ENCODE data around the gene TBC1D22A. TPM values are rescaled to one million over a fixed set of nuclear protein-coding genes. Genes with fewer than 3 reads are reported as not detected.

TBC1D22A gene
- total and polyA plus RNA-seq, 9 of the 15 experiments (the other 6 are each of a cell fraction or from before 2014, with no cell fraction given), result 0.20 to 11.5 (median 5.2) TPM

DNA sequence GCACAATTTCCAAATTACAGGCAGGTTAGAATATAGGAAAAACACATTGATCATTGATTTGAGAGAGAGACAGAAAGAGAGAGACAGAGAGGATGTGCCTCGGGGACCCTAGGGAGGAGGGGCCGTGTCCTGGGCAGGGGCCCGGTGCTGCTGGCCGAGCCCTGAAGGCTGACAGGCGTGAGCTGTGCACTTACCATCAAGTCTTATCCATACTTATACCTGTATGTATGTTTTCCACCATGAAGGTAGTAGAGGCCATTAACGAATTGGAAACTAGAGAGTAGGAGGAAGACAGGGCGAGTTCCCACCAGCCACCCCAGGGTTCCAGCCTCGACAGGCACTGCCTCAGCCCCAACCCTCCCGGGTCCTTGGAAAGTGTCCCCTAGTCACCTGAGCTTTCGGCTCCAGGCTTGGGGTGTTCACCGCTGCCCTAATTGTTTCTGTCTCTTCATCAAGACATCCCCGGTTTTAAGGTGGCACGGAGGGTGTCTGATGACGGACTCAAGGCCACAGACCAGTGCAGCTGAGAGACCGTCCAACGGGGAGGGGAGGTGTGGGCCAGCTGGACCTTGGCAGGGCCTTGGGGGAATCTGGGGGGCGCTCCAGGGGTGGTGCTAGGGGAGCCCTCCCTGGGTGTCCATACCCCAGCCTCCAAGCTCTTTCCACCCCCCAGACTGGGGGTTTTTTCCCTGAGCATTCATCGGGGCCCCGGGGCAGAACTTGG, 431.3 kb downstream of the TBC1D22A start (continued):
- TF ChIP-seq, protein P1, sequence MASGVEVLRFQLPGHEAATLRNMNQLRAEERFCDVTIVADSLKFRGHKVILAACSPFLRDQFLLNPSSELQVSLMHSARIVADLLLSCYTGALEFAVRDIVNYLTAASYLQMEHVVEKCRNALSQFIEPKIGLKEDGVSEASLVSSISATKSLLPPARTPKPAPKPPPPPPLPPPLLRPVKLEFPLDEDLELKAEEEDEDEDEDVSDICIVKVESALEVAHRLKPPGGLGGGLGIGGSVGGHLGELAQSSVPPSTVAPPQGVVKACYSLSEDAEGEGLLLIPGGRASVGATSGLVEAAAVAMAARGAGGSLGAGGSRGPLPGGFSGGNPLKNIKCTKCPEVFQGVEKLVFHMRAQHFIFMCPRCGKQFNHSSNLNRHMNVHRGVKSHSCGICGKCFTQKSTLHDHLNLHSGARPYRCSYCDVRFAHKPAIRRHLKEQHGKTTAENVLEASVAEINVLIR (CRISPR knock-in tag; IDR thresholded peaks at IDR 0.05), result no peak

DNA sequence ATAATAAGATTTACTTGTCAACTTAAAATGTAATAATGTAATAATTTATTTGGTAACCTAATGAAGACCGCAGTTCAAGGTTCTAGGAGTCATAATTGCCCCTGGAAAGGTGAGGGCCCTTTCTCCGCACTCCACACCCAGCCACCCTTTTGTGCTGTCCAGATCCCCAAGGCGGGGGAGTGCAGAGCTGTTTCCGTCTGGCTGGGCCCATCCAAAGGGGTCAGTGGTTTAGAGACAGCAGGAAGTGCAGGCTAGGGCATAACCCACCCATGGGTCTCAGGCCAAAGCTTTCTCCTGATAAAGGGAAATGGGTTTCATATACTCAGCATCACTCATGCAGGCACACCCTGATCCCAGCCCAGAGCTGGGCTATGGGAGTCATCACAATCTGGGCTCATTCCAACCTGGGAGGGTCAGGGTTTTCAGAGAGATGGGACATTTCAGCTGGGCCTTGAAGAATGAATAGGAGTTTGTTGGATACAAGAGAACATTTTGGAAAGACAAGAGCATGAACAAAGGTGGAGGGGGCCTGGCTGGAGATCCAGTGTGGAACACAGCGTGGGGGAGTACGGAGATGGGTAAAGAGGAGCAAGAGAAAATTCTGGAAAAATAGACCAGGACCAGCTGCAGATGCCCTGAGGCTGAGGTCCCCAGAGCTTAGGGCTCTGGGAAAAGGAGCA, 432.2 kb downstream of the TBC1D22A start:
- Histone ChIP-seq H3K9me1 (ENCODE audit: control insufficient read depth, insufficient read depth, low read length) (no peaks in the 10 kb centered on the region), H3K9ac (ENCODE audit: insufficient read depth in 1 of 2, low read depth in 2 of 2, low read length in 2 of 2) (no peak overlapping the region), H3K9me3 (replicated peaks; ENCODE audit: control insufficient read depth, insufficient read depth, low read depth, low read length) (no peaks in the 10 kb centered on the region), H2AFZ (ENCODE audit: low read depth, low read length) (no peak overlapping the region), H3K79me2 (ENCODE audit: control insufficient read depth, insufficient read depth, low read length) (no peaks in the 10 kb centered on the region), H3K4me3 (no peak overlapping the region), H3K36me3 (ENCODE audit: control insufficient read depth, insufficient read depth, low read length) (no peaks in the 10 kb centered on the region), H4K20me1 (replicated peaks; ENCODE audit: control insufficient read depth, insufficient read depth, low read length) (no peaks in the 10 kb centered on the region), H3K4me1 (replicated peaks in 1 of 2; ENCODE audit: control insufficient read depth in 2 of 2, insufficient read depth in 2 of 2, low read length in 2 of 2) (peaks cover 0 to 12% of the 10 kb centered on the region in 2 experiments; a peak in 2 of 5 replicates), H3K27ac (ENCODE audit: extremely low read depth, low read depth, low read length) (no peak overlapping the region), H3K27me3 (ENCODE audit: control insufficient read depth in 2 of 2, insufficient read depth in 2 of 2, low read length in 2 of 2) (peaks cover 2 to 48% of the 10 kb centered on the region in 2 experiments; a peak in 3 of 5 replicates), H3K4me2 (ENCODE audit: insufficient read depth, low read length) (no peak overlapping the region)
- ChIA-PET CTCF (ENCODE audit: low intra/inter-chr PET ratio) (interaction anchor here (0.6 kb wide), 1 partner anchor 24 kb away, joined by 5 read pairs; no protein-coding TSS in a partner anchor), POLR2A (interaction anchor here (0.5 to 0.6 kb wide), 2 partner anchors 57 to 74 kb away, joined by 3 to 4 read pairs; no protein-coding TSS in a partner anchor)
- ATAC-seq (no peak), DNase-seq (ENCODE audit: extremely low read depth in 1 of 4, low spot score in 3 of 4) (no peak), FAIRE-seq (no peak)
- intact Hi-C loops (cut with micrococcal nuclease), result no loop called here
- WGBS (ENCODE audit: insufficient coverage, low coverage, missing lambda C conversion rate), result 22% methylated on average over 5 of the region's 6 CpGs
- BruUV-seq (replicated peaks), result no TSS peak
- in situ Hi-C loops (cut with MboI), result no loop called here
- TF ChIP-seq CBX2 (IDR thresholded peaks at IDR 0.05; ENCODE audit: insufficient read depth, low read length, poor library complexity, severe bottlenecking), result no peak
- no peak for TF ChIP-seq LCOR (CRISPR knock-in tag; IDR thresholded peaks at IDR 0.05)
- TF ChIP-seq ZC3H8 (IDR thresholded peaks at IDR 0.05), result no peak
- no peak for TF ChIP-seq ZNF511 (CRISPR knock-in tag; IDR thresholded peaks at IDR 0.05)
- no peak for TF ChIP-seq NFIC (IDR thresholded peaks at IDR 0.05)
- TF ChIP-seq BRF1 (IDR thresholded peaks at IDR 0.05; ENCODE audit: borderline replicate concordance, extremely low read depth, insufficient read length), result no peak
- TF ChIP-seq USF1 (CRISPR knock-in tag; IDR thresholded peaks at IDR 0.05), result no peak
- TF ChIP-seq HBP1 (CRISPR knock-in tag; IDR thresholded peaks at IDR 0.05), result no peak
- TF ChIP-seq, protein P2, sequence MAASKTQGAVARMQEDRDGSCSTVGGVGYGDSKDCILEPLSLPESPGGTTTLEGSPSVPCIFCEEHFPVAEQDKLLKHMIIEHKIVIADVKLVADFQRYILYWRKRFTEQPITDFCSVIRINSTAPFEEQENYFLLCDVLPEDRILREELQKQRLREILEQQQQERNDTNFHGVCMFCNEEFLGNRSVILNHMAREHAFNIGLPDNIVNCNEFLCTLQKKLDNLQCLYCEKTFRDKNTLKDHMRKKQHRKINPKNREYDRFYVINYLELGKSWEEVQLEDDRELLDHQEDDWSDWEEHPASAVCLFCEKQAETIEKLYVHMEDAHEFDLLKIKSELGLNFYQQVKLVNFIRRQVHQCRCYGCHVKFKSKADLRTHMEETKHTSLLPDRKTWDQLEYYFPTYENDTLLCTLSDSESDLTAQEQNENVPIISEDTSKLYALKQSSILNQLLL (CRISPR knock-in tag; IDR thresholded peaks at IDR 0.05; ENCODE audit: borderline replicate concordance), result no peak
- no peak for TF ChIP-seq ZNF57 (CRISPR knock-in tag; IDR thresholded peaks at IDR 0.05)
- no peak for TF ChIP-seq KDM1A (IDR thresholded peaks at IDR 0.05)
- TF ChIP-seq HMGN3 (IDR thresholded peaks at IDR 0.05; ENCODE audit: borderline replicate concordance, extremely low read depth, insufficient read length, low read depth, low read length), result no peak

All from K562 (cell line).